NCI-H446 (cell line): ENCODE results near the gene PCDHA9.
"Not testable (repeated sequence)": the region's sequence is repeated elsewhere in the genome, so short reads cannot be mapped to it uniquely, and the experiment has no call there.

Experiments
- DNase-seq, 2 experiments: peaks; one replicate each; lab custom pipeline; 2025; lab: John Stamatoyannopoulos, UW

Gene PCDHA9

GRCh38 chr5:140848139-140849102 is at the start of gene PCDHA9:
TSS of gene PCDHA9 (plus strand) at chr5:140848382. CDS start at chr5:140848496, 114 bp downstream.
- DNase-seq: not testable (repeated sequence)

GRCh38 chr5:140800816-140801493 is 47.2 kb upstream of the PCDHA9 start, which contains the start of gene PCDHA3:
TSS of gene PCDHA3 (plus strand) at chr5:140801057.
- DNase-seq: no peak

- DNase-seq: no peak
These were observed 46.7 kb upstream of the PCDHA9 start for GRCh38 chr5:140801494-140801841.

- DNase-seq: not testable (repeated sequence)
These were observed 45.8 kb upstream of the PCDHA9 start for GRCh38 chr5:140802381-140802780.

GRCh38 chr5:140802781-140803271 is 45.4 kb upstream of the PCDHA9 start:
- DNase-seq: no peak

- DNase-seq: no peak
These were observed 41.1 kb upstream of the PCDHA9 start, which contains the start of gene PCDHA4 for GRCh38 chr5:140806834-140807775. TSS of gene PCDHA4 (plus strand) at chr5:140807068.

GRCh38 chr5:140808241-140808888 is 39.8 kb upstream of the PCDHA9 start:
- not testable (repeated sequence) for DNase-seq

GRCh38 chr5:140808889-140809291 is 39.3 kb upstream of the PCDHA9 start:
- no peak for DNase-seq

- DNase-seq: no peak
These were observed 26.6 kb upstream of the PCDHA9 start, which contains the start of gene PCDHA5 for GRCh38 chr5:140821375-140822280. TSS of gene PCDHA5 (plus strand) at chr5:140821613.

- no peak for DNase-seq
These were observed 25.9 kb upstream of the PCDHA9 start for GRCh38 chr5:140822281-140822629.

GRCh38 chr5:140822969-140823368 is 25.2 kb upstream of the PCDHA9 start:
- not testable (repeated sequence) for DNase-seq

GRCh38 chr5:140823475-140823874 is 24.7 kb upstream of the PCDHA9 start:
- no peak for DNase-seq

GRCh38 chr5:140827704-140828361 is 20.3 kb upstream of the PCDHA9 start, which contains the start of gene PCDHA6:
TSS of gene PCDHA6 (plus strand) at chr5:140827960. CDS start at chr5:140828092, 132 bp downstream.
- DNase-seq: peak; percentile 10 to 66

GRCh38 chr5:140828362-140828737 is 19.8 kb upstream of the PCDHA9 start:
- peak; percentile 2 to 46 for DNase-seq

GRCh38 chr5:140829511-140830501 is 18.4 kb upstream of the PCDHA9 start:
- not testable (repeated sequence) for DNase-seq

GRCh38 chr5:140833993-140834392 is 14.2 kb upstream of the PCDHA9 start, which contains the start of gene PCDHA7:
TSS of gene PCDHA7 (plus strand) at chr5:140834269. CDS start at chr5:140834384, 115 bp downstream.
- no peak for DNase-seq

- DNase-seq: not testable (repeated sequence)
These were observed 13.7 kb upstream of the PCDHA9 start for GRCh38 chr5:140834439-140835008.
